Stimulated activated CD4-positive, alpha-beta T cell treated with anti-CD3 and anti-CD28 coated beads, Interleukin-15, amount 100 ng/mL, for 1 hour (primary cell): Measurements from ENCODE around the gene AHDC1.
"Not testable (repeated sequence)": the region's sequence is repeated elsewhere in the genome, so short reads cannot be mapped to it uniquely, and the experiment has no call there.

ENCODE experiments used
- DNase-seq, 2 donors: peaks; one replicate each; pipeline ENCODE4 v3.0.0-alpha.2; 2020; ENCODE audit warnings: low read depth in 1 of 2, low spot score in 1 of 2

Gene AHDC1

DNA sequence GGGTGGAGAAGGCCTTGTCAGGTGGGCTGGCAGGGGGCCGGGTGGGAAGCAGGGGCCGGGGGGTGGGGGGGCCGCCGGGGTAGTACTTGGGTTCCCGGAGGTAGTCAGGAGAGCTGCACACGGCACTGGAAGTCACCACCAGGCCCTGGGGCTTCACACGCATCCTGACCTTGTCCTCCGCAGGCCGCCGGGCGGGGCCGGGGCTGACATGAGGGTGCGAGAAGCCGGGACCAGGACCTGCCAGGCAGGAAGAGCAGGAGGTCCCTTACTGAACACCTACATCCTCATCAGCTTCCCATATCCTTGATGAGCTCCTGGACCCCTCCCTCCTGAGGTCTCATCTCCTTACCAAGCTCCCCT is 52.0 kb downstream of the AHDC1 start:
- no peak for DNase-seq

DNA sequence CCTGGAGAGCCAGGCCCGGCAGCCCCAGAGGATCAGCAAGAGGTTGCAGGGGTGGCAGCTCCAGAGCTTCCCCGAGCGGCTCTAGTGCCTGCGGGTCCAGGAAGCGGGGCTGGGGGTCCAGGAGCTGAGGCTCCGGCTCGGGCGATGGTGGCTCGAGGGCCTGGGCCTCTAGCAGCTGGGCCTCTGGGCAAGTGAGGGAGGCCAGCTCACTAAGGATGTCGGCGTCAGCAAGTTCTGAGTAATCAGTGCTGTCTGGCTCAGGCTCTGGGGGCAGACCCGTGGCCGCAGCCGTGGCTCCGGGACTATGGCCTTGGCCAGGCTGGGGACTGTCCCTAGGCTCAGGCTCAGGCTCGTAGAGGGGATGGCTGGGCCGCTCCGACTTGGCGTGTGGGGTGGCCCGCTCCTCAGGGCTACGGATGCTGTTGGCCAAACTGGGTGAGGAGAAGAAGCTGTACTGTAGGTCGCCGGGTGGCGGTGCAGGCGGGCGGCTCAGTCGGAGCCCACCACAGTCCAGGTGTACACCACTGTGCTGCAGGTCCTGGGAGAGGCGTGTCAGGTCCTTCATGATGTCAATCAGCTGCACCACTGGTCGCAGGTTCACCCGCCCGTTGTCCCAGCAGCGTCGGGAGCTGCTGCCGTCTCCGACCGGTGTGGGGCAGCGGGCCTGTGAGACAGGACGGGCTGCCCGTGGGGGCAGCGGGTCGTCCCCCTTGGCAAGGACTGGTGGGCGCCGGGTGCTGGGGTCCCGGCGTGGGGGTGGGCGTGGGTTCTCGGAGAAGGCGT is 52.6 kb downstream of the AHDC1 start:
- no peak for DNase-seq

DNA sequence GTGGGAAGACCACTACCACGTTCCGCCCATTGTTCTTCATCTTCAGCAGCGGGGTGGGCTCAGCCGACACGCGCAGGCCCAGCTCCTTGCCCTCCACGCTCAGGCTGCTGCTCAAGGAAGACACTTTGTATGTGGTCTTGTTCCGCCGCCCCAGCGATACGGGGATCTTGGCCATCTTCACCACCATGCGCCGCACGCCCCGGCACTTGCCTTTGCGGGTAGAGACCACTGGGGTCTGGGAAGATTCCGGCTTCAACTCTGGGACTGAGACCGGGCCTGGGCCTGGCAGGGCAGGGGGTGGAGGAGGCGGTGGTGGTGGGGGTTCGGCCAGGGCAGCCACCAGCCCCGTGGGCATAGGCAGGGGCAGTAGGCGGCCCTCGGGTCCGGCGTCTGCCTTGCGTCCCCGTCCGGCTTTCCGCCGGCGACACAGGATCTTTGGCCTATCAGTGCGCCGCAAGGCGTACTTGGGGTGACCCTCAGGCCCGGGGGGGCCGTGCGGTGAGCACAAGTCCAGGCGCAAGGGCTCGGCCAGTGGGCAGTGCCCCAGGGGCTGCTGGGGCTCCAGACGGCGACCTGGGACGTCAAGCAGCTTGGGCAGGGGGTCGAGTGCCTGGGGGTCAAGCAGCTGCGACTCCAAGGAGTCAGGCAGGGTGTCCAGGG is 53.3 kb downstream of the AHDC1 start:
- DNase-seq = no peak

DNA sequence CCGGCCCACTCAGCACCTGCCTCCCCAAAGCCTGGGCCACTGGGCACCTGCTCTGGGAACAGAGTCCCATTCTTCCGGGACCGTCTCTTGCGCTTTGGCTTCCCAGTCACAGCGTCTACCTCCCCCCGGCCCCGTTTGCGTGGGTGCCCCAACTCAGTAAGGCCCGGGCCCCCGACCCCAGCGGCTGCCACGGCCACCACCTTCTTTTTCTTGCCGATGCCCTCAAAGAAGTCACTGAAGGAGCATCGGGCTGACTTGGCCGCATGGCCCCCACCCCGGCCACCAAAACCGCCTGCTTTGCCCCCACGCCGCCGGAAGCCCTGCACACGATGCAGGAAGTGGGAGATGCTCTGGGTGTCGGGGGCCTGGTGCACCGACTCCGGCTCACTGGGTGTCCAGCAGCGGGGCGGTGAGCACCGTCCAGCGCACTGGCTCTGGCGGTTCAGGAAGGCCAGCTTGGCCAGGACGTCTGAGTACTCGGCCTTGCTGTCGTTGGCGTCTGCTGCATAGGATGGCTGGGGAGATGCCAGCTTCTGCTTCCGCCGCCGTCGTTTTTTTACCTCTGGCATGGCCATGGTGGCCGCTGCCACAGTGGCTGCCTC is 54.0 kb downstream of the AHDC1 start:
- no peak for DNase-seq

DNA sequence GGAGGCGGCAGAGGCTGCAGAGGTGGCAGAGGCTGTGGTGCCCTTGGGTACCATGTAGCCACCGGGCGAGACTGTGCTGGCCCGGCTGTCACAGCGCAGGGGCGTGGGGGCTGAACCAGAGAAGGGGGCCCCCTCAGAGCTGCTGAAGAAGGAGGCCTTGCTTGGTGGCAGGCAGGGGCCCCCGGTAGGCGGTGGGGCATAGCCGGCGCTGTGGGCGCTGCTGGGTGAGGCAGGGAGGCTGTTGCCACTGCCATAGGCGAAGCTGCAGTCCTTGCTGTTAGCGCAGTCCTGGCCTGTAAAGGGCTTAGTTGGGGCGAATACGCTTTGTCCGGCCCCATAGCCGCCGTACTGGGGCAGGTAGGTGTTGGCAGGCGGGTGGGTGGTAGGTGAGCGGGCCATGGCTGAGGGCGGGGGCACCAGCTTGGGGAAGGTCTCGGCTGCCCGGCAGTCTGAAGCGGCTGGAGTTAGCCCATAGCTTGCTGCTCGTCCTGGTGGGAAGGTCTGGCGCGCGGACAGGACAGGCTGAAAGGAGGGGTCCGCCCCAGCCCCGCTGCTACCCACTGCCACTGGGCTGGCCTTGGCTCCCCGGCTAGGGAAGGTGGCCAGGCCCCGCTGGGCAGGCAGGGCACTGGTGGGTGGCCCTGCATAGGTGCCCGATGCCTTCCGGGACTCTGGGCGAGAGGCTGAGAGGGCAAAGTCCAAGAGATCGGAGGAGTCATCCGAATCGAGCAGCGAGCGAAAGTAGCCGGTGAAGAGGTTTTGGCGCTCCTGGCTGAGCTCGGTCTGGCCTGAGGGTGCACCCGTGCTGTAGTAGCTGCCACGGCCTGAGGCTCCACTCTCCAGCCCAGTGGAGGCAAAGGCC is 54.9 kb downstream of the AHDC1 start:
- DNase-seq = no peak

DNA sequence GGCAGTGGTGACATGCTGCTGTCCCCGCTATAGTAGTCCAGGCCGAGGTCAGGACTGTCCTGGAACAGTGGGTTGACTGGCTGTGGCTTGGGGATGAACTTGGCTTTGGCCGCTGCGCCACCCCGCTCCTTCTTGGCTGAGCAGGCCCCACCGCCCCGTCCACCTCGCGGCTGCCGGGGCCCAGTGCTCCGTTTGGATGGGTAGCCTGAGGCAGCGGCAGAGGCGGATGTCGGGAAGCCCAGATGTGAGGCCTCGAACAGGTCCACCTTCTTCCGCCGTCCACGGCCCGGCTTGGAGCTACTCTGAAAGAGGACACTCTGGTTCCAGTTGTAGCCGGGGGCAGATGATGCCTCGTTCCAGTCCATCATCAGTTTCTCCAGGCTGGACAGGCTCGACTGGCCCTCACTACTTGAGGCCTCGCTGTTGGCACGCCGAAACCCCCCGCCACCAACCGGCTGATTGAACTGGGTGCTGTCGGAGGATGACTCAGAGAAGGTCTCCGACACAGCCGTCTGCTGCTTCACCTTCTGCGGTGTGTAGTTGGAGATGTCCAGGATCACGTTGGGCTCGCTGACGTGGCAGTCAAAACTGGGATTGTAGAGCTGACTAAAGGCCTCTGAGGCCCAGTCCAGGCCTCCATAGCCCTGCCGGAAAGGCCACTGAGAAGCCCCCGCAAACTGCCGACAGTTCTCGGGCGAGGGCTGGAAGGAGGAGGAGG is 55.6 kb downstream of the AHDC1 start:
- no peak for DNase-seq

DNA sequence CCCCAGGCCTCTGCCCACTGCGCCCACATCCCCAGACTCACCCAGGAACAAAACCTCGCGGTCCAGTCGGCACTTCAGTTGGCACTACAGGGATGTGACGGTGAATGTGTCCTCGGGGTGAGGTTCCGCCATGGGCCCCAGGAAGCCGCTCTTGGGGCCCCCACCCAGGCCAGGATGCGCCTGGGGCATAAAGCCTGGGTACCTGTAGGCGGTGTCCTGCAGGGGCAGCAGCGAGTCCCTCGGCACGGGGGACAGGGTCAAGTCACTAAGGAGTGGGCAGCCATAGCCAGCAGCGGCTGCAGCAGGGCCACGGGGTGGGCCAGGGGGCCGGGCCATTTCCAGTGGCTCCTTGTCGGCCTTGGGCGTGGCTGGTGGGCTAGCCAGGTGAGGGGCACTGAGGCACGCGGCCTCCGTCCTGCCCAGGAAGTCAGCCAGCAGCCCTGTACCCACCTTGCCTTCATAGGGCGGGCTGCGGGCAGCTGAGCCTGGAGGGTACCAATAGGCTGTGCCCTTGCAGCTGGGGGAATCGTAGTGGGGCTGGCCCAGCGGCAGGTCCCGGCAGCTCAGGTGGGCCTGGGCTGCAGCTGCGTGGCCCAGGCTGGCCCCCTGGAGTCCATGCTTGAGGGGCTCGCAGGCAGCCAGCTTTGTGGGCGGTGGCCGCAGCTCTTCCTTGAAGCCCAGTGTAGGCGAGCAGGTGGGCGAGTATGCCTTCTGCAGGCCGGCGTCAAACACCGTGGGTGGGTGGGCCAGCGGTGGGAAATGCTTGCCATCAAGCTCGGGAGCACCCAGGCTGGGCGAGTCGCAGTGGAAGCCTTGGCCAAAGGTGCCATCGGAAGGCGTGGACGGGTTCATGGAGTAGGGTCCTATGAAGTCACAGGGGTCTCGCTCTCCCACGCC is 56.5 kb downstream of the AHDC1 start:
- no peak for DNase-seq

DNA sequence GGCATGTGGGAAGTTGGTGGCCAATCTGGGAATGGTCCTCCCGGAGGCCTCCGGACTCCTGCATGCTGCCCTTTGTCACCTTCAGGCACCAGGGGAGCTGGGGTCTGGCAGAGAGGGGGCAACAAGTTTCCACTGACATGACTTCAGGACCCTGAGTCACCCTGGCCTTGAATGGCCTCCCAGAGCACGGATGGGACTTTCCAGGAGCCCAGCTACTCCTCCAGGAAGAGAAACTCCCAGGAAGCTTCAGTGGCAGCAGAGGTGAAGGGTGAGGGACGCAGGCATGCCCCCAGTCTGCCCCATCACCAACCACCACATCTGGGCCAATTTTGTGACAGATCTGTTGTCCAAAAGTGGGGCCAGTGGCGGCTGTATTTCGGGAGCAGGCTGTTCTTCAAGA is 58.1 kb downstream of the AHDC1 start:
- DNase-seq = no peak

DNA sequence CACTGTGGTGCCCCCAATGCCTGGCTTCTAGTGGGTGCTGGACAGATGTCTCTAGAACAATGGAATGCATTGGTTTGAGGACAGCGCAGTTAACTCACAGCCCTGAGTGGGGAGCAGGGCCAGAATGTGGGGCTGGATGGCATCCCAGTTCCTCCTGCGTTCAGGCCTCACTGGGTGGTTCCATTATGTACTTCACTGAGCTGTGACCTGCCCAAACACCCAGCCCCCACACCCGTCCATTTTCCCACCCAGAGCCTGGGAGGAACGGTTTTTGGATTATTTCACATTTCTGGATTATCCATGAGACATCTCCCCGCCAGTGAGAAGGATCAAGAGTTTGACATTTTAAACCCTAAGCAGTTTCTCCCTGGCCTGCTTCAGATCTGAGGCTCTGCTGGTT is 58.7 kb downstream of the AHDC1 start:
- DNase-seq = no peak

DNA sequence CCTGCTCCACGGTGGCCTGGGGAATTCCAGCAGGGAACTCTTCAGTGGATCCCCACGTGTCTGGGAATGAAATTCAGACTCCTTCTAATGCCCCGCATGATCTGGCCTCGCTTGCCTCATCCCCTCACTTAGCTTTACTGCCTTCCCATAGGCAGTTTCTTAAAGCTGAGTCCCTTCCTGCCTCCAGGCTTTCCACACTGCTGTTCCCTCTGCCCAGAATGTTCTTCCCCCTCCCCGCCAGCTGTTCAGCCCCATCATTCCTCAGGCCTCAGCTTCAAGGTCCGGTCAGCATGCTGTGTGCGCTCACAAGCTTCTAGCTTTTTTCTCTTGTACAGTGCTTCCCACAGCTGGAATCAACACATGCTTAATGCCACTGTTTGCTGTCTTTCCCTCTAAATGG is 59.1 kb downstream of the AHDC1 start:
- no peak for DNase-seq

DNA sequence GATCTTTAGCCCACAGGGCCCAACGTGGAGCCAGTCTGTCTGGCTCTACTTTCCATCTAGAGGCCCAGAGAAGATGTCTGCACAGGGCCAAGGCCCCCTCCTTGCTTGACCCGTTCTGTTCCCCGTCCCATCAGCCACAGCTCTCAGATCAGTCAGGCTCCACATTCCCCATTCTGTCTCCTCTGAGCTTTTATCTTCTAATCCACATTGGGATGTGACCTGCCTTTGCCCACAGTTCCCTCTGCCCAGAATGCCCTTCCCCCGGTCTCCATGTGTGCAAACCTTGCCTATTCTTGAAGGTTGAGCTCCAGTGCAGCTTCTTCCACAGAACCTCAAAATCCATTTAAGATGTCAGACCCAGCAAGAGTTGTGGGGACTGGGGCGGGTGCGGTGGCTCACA is 60.7 kb downstream of the AHDC1 start:
- no peak for DNase-seq

DNA sequence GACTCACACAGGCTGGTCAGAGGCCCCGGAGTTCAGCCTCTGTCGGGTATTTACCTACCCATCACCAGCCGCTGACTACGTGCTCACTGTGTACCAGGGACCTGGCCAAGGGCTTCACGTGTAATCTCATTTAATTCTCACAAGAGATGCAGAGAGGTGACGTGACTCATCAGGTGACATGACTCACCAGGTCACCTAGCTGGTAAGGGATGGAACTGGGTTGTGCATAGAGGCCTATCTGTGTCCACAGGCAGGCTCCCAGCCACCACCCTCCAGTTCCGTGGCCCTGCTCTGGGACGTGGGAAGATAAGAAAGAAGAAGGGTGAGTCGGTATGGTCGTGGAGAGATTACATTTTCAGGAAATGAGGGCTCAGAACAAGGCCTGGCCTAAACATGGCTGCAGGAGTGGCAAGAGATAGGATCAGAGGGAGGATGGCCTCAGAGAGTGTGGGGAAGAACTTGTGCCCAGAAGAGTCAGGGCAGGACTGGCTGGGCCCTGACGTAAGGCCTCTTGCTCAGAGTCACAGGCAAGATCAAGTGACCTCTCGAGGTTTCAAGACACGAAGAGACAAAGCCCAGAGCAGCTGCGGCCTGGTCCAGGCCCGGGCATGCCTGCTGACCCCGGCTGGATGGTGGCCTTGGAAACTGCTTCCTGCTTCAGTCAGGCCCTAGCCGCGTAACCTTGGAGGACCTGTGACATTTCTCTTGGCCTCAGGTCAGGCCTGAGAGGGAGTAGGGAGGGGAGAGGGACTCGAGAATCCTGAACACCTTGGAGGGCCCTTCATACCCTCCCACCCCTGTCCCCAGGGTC is 61.3 kb downstream of the AHDC1 start:
- no peak for DNase-seq

DNA sequence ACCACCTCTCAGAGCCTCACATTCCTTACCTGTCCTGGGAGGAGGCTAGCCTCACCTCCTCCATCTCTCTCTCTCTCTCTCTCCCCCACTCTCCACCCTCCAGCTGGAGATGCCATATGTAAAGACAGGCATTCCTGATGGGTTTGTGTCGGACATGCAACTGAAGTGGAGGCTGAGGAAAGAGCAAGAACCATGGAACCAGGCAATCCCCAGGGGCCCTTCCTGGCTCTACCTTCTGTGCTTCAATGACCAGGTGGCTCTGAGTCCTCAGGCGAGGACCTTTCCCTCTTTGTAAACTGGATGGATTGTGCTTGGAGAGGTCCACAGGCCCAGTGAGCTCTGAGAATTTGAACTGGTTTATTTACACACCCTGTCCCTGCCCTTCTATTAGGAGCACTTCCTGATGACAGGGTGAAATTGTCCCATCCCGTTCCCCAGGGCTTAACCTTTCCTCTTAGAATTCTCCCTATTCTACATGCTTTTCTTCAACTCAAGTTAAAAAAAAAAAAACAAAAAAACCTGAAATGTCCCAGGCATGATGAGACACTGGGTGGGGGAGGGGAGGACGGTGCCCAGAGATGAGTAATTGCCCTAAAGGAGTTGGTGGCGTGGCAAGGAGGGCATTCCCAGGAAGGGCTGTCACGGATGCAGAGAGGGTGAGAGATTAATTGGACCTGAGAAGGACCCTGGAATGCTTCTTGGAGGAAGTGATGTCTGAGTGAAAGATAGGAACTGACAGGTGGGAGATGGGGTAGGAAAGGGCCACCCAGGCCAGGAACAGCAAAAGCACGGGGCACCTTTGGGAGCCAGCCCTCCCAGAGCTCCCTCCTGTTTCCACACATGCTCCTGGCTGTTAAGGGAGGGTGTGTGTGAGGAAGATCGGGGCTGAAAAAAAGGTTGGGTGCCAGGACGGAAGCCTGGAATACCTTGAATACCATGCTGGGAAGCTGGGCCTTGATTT is 63.8 kb downstream of the AHDC1 start:
- no peak for DNase-seq

DNA sequence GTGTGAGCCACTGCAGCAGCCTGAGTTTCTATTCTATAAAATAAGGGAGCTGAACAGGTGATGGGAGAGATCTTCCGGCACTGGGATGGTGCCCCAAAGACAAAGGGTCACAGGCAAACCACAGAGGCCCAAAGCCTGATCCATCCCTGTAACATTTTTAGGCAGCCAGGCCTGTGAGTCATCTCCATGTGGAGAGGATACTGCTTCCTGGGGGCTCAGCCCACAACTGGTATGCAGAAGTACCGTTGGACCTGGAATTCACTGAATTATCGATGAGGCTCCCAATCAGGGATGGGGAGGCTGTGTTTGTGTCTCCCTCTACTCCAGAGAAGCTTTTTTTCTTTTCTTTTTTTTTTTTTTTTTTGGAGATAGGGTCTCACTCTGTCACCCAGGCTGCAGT is 65.2 kb downstream of the AHDC1 start:
- DNase-seq = no peak

DNA sequence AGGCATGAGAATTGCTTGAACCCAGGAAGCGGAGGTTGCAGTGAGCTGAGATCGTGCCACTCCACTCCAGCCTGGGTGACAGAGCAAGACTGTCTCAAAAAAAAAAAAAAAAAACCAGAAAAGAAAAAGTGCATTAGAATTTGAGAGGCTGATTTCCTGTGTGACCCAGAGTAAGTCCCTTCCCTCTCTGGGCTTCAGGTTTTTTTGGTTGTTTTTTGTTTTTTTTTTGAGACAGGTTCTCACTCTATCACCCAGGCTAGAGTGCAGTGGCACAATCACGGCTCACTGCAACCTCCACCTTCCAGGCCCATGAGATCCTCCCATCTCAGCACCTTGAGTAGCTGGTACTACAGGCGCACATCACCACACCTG is 65.7 kb downstream of the AHDC1 start:
- not testable (repeated sequence) for DNase-seq

DNA sequence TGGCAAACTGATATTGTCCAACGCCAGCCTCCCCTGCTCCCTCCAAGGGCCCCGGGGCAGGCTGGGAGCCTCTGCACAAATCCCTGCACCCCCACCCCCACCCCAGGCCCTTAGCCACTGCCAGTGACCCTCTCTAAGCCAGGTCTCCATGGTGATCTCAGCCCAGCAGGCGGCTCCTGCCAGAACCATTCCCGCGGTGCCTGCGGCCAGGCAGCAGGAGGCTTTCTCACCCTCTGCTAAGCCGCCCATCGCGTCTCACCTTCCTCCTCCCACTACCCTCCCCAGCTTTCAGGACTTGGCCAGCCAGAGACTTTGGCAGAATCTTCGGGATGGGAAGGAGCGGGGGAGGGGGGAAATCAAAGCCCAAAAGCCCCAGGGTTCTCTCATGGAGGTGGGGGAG is 67.2 kb downstream of the AHDC1 start:
- DNase-seq = no peak

DNA sequence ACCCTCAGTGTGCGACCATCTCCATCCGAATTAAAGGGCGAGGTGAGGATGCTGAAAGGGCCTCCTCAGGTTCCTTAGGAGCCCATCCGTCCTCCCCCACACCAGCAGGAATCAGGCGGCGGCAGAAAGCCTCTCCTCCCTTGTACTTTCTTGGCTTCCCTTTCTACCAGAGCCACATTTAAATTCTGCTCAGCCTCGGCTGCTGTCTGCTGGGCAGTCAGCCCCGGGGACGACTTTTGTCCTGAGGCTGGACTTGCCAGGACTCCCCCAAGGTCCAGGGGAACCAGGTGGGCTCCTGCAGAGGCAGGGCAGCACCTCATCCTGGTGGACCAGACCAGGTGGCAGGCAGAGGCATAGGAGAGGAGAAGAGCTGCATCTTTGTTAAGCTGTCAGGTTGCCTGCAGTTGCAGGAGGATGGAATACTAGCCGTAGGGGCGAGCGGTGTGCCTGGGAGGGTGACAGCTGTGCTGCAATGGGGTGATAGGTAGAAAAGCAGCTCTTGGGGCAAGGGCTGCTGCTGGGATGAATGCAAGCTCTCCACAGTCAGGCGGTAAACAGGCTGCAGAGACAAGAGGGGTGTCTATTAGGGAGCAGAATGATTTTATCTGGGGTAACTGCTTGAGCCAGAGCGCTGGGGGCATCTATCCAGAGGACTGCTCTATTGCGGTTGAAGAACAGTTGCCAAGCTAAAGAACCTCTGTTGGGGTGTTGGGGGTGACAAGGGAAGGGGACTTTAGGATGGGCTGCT is 67.8 kb downstream of the AHDC1 start:
- DNase-seq = no peak
